SU-DHL-6 (cell line): Measurements from ENCODE around the gene CLTCL1.

Experiments
- H2AFZ ChIP-seq: fragments of 200-600 bp; sonication (generic); 2 replicates; pipeline ENCODE4 v1.6.1; 2014; ENCODE audit warnings: low read depth, mild to moderate bottlenecking, moderate library complexity, mixed read lengths, antibody characterized with exemption, low read length; ENCODE audit not compliant: severe bottlenecking
- H3F3A ChIP-seq: fragments of 200-600 bp; shearing (Covaris generic); 2 replicates; pipeline ENCODE4 v1.6.0; 2016; ENCODE audit warnings: antibody characterized with exemption, mild to moderate bottlenecking; ENCODE audit not compliant: insufficient read depth
- H3K27ac ChIP-seq: fragments of 200-600 bp; sonication (generic); 2 replicates; pipeline ENCODE4 v1.5.1; 2016; ENCODE audit warnings: low read depth, mild to moderate bottlenecking, low read length, moderate library complexity, mixed read lengths
- H3K27me3 ChIP-seq: fragments of 200-600 bp; sonication (generic), shearing (Covaris generic); 2 replicates; pipeline ENCODE4 v1.6.0; 2014; ENCODE audit warnings: mild to moderate bottlenecking, low read length
- H3K36me3 ChIP-seq: fragments of 200-600 bp; sonication (generic); 2 replicates; pipeline ENCODE4 v1.6.1; 2014; ENCODE audit warnings: mild to moderate bottlenecking, low read length, mixed read lengths
- H3K4me2 ChIP-seq: fragments of 300-600, 200-600 bp; shearing (Covaris generic), sonication (generic); 2 replicates; pipeline ENCODE4 v1.6.0; 2014; ENCODE audit warnings: low read length, low read depth, mild to moderate bottlenecking; ENCODE audit not compliant: poor library complexity, severe bottlenecking
- H3K4me3 ChIP-seq: fragments of 200-600 bp; sonication (generic); 2 replicates; pipeline ENCODE4 v1.5.1; 2014; ENCODE audit warnings: antibody characterized with exemption, low read length, mild to moderate bottlenecking, mixed read lengths; ENCODE audit not compliant: insufficient read depth, poor library complexity, severe bottlenecking
- H3K79me2 ChIP-seq: fragments of 200-600 bp; sonication (generic); 2 replicates; pipeline ENCODE4 v1.6.1; 2014; ENCODE audit warnings: mild to moderate bottlenecking, low read length, moderate library complexity; ENCODE audit not compliant: insufficient read depth
- H3K9ac ChIP-seq: fragments of 200-600 bp; sonication (generic); 2 replicates; pipeline ENCODE4 v1.7.0; 2014; ENCODE audit warnings: mild to moderate bottlenecking, low read length
- H3K9me2 ChIP-seq: fragments of 200-600 bp; sonication (generic); replicated peaks from 2 replicates; pipeline ENCODE4 v1.6.1; 2014; ENCODE audit warnings: low read length; ENCODE audit not compliant: insufficient read depth
- H3K9me3 ChIP-seq: fragments of 200-600 bp; sonication (generic); 2 replicates; pipeline ENCODE4 v1.6.1; 2014; ENCODE audit warnings: low read length, mixed read lengths; ENCODE audit not compliant: insufficient read depth
- H4K20me1 ChIP-seq: fragments of 200-600 bp; sonication (generic); 2 replicates; pipeline ENCODE4 v1.6.1; 2014; ENCODE audit warnings: low read depth, mild to moderate bottlenecking, antibody characterized with exemption, low read length, moderate library complexity, mixed read lengths
- CTCF ChIP-seq: fragments of 200-600 bp; sonication (generic); IDR thresholded peaks from one replicate; pipeline ENCODE4 v1.5.1; 2017; ENCODE audit warnings: antibody characterized with exemption, mild to moderate bottlenecking, low read length, moderate library complexity; ENCODE audit not compliant: insufficient read depth, poor library complexity, severe bottlenecking
- EZH2phosphoT487 ChIP-seq: fragments of 200-600 bp; sonication (generic), shearing (Covaris generic); conservative IDR thresholded peaks from 2 replicates; pipeline ENCODE4 v1.6.1; 2018; ENCODE audit warnings: mild to moderate bottlenecking, antibody characterized with exemption, low read length, moderate library complexity, mixed read lengths

Gene CLTCL1

GRCh38 chr22:19168088-19168890 lies 123.2 kb downstream of the CLTCL1 start:
- H3K27me3 ChIP-seq: no peaks in the 10 kb centered on the region
- no peaks in the 10 kb centered on the region for H3K9me3 ChIP-seq
- H3F3A ChIP-seq: no peaks in the 10 kb centered on the region
- no peak overlapping the region for H2AFZ ChIP-seq
- no peak overlapping the region for H3K27ac ChIP-seq
- peaks cover 17% of the 10 kb centered on the region for H3K79me2 ChIP-seq
- H3K4me2 ChIP-seq: no peak overlapping the region
- H3K9me2 ChIP-seq: no peaks in the 10 kb centered on the region
- H3K36me3 ChIP-seq: no peaks in the 10 kb centered on the region
- no peak overlapping the region for H3K4me3 ChIP-seq
- TF ChIP-seq CTCF (no peak), EZH2phosphoT487 (no peak)
- H3K9ac ChIP-seq: no peak overlapping the region
- no peaks in the 10 kb centered on the region for H4K20me1 ChIP-seq

GRCh38 chr22:19167106-19167869 lies 124.2 kb downstream of the CLTCL1 start:
- Histone ChIP-seq H3K9ac (no peak overlapping the region), H3K79me2 (peaks cover 7% of the 10 kb centered on the region), H3K27me3 (no peaks in the 10 kb centered on the region), H3K9me2 (no peaks in the 10 kb centered on the region), H3K4me3 (no peak overlapping the region), H3K36me3 (no peaks in the 10 kb centered on the region), H3K4me2 (no peak overlapping the region), H3F3A (no peaks in the 10 kb centered on the region), H3K27ac (no peak overlapping the region), H3K9me3 (no peaks in the 10 kb centered on the region), H4K20me1 (no peaks in the 10 kb centered on the region), H2AFZ (no peak overlapping the region)
- TF ChIP-seq EZH2phosphoT487 (no peak), CTCF (no peak)

GRCh38 chr22:19166421-19166820 lies 125.1 kb downstream of the CLTCL1 start:
- no peaks in the 10 kb centered on the region for H3K36me3 ChIP-seq
- no peaks in the 10 kb centered on the region for H3K79me2 ChIP-seq
- H3K4me2 ChIP-seq: no peak overlapping the region
- H2AFZ ChIP-seq: no peak overlapping the region
- H3K27ac ChIP-seq: no peak overlapping the region
- TF ChIP-seq EZH2phosphoT487: no peak
- TF ChIP-seq CTCF: no peak
- H3K27me3 ChIP-seq: no peaks in the 10 kb centered on the region
- no peak overlapping the region for H3K4me3 ChIP-seq
- no peaks in the 10 kb centered on the region for H3F3A ChIP-seq
- H4K20me1 ChIP-seq: no peaks in the 10 kb centered on the region
- H3K9me3 ChIP-seq: no peaks in the 10 kb centered on the region
- H3K9me2 ChIP-seq: no peaks in the 10 kb centered on the region
- no peak overlapping the region for H3K9ac ChIP-seq
